ENCODE results near the gene MAP7D1. TPM values are rescaled to one million over a fixed set of nuclear protein-coding genes. Genes with fewer than 3 reads are reported as not detected.

MAP7D1 gene
- polyA plus RNA-seq, 4 donors = 27.1 to 58.6 (median 42.6) TPM

GRCh38 chr1:36125129-36125991, 30.6 kb upstream of the MAP7D1 start, which contains the start of gene COL8A2:
Gene COL8A2, minus strand, starts transcription at chr1:36125222. Its CDS starts 24,980 bp downstream, at chr1:36100242.
- DNase-seq = peak in 1 of 2 donors; percentile 47
- Histone ChIP-seq H3K9me3 (ENCODE audit: control insufficient read depth in 2 of 2, insufficient read depth in 1 of 2, low read depth in 1 of 2, low read length in 1 of 2) (no peaks in the 10 kb centered on the region), H3K36me3 (ENCODE audit: control insufficient read depth in 3 of 3, insufficient read depth in 2 of 3, low read depth in 1 of 3, low read length in 3 of 3) (no peaks in the 10 kb centered on the region), H3K4me1 (ENCODE audit: control insufficient read depth in 3 of 3, insufficient read depth in 2 of 3, low read depth in 1 of 3, low read length in 2 of 3) (peaks cover 0 to 16% (median 0%) of the 10 kb centered on the region in 3 donors), H3K27me3 (ENCODE audit: control insufficient read depth in 3 of 3, insufficient read depth in 3 of 3, low read length in 3 of 3) (peaks cover 3 to 44% (median 8%) of the 10 kb centered on the region in 3 donors), H3K27ac (ENCODE audit: low read depth in 1 of 3, low read length in 2 of 3) (no peak within 1 kb of the TSS), H3K4me3 (ENCODE audit: low read depth in 1 of 3, low read length in 3 of 3) (peak within 1 kb of the TSS in 1 of 3 donors; percentile 39)
- 9 to 14% (median 11%) methylated on average over 53 to 77 of the region's 77 CpGs for WGBS, 3 donors
- no peak for FAIRE-seq

- Histone ChIP-seq H3K4me1 (ENCODE audit: control insufficient read depth in 3 of 3, insufficient read depth in 2 of 3, low read depth in 1 of 3, low read length in 2 of 3) (peaks cover 0 to 16% (median 0%) of the 10 kb centered on the region in 3 donors), H3K36me3 (ENCODE audit: control insufficient read depth in 3 of 3, insufficient read depth in 2 of 3, low read depth in 1 of 3, low read length in 3 of 3) (no peaks in the 10 kb centered on the region), H3K4me3 (ENCODE audit: low read depth in 1 of 3, low read length in 3 of 3) (no peak overlapping the region), H3K27me3 (ENCODE audit: control insufficient read depth in 3 of 3, insufficient read depth in 3 of 3, low read length in 3 of 3) (peaks cover 3 to 44% (median 8%) of the 10 kb centered on the region in 3 donors), H3K9me3 (ENCODE audit: control insufficient read depth in 2 of 2, insufficient read depth in 1 of 2, low read depth in 1 of 2, low read length in 1 of 2) (no peaks in the 10 kb centered on the region), H3K27ac (ENCODE audit: low read depth in 1 of 3, low read length in 2 of 3) (no peak overlapping the region)
- DNase-seq (no peak), FAIRE-seq (no peak)
- WGBS, 3 donors = 71 to 85% (median 84%) methylated on average over 21 of the region's 21 CpGs
Measured at GRCh38 chr1:36126005-36126716, 29.8 kb upstream of the MAP7D1 start.

- 49 to 55% (median 52%) methylated on average over 4 to 7 of the region's 7 CpGs for WGBS, 3 donors
- Histone ChIP-seq H3K9me3 (ENCODE audit: control insufficient read depth in 2 of 2, insufficient read depth in 1 of 2, low read depth in 1 of 2, low read length in 1 of 2) (no peaks in the 10 kb centered on the region), H3K27ac (ENCODE audit: low read depth in 1 of 3, low read length in 2 of 3) (no peak overlapping the region), H3K27me3 (ENCODE audit: control insufficient read depth in 3 of 3, insufficient read depth in 3 of 3, low read length in 3 of 3) (peaks cover 3 to 41% (median 8%) of the 10 kb centered on the region in 3 donors), H3K4me1 (ENCODE audit: control insufficient read depth in 3 of 3, insufficient read depth in 2 of 3, low read depth in 1 of 3, low read length in 2 of 3) (peaks cover 0 to 16% (median 0%) of the 10 kb centered on the region in 3 donors), H3K4me3 (ENCODE audit: low read depth in 1 of 3, low read length in 3 of 3) (no peak overlapping the region), H3K36me3 (ENCODE audit: control insufficient read depth in 3 of 3, insufficient read depth in 2 of 3, low read depth in 1 of 3, low read length in 3 of 3) (no peaks in the 10 kb centered on the region)
- DNase-seq (no peak), FAIRE-seq (no peak)
Measured at GRCh38 chr1:36126797-36127500, 29.0 kb upstream of the MAP7D1 start.

- no peak for FAIRE-seq
- H3K27ac ChIP-seq (ENCODE audit: low read depth in 1 of 3, low read length in 2 of 3) = no peak overlapping the region
- H3K36me3 ChIP-seq (ENCODE audit: control insufficient read depth in 3 of 3, insufficient read depth in 2 of 3, low read depth in 1 of 3, low read length in 3 of 3) = no peaks in the 10 kb centered on the region
- no peaks in the 10 kb centered on the region for H3K9me3 ChIP-seq (ENCODE audit: control insufficient read depth in 2 of 2, insufficient read depth in 1 of 2, low read depth in 1 of 2, low read length in 1 of 2)
- no peak overlapping the region for H3K4me3 ChIP-seq (ENCODE audit: low read depth in 1 of 3, low read length in 3 of 3)
- H3K4me1 ChIP-seq (ENCODE audit: control insufficient read depth in 3 of 3, insufficient read depth in 2 of 3, low read depth in 1 of 3, low read length in 2 of 3) = peaks cover 0 to 21% (median 0%) of the 10 kb centered on the region in 3 donors
- peak in 1 of 2 donors; percentile 50 for DNase-seq
- peaks cover 3 to 29% (median 8%) of the 10 kb centered on the region in 3 donors for H3K27me3 ChIP-seq (ENCODE audit: control insufficient read depth in 3 of 3, insufficient read depth in 3 of 3, low read length in 3 of 3)
- 68 to 83% (median 76%) methylated on average over 11 of the region's 11 CpGs for WGBS, 3 donors
Measured at GRCh38 chr1:36128126-36128904, 27.6 kb upstream of the MAP7D1 start.

GRCh38 chr1:36128905-36129206, 27.1 kb upstream of the MAP7D1 start:
- no peaks in the 10 kb centered on the region for H3K36me3 ChIP-seq (ENCODE audit: control insufficient read depth in 3 of 3, insufficient read depth in 2 of 3, low read depth in 1 of 3, low read length in 3 of 3)
- H3K9me3 ChIP-seq (ENCODE audit: control insufficient read depth in 2 of 2, insufficient read depth in 1 of 2, low read depth in 1 of 2, low read length in 1 of 2) = no peaks in the 10 kb centered on the region
- WGBS, 3 donors = 75 to 85% (median 84%) methylated on average over 3 of the region's 3 CpGs
- peaks cover 0 to 24% (median 0%) of the 10 kb centered on the region in 3 donors for H3K4me1 ChIP-seq (ENCODE audit: control insufficient read depth in 3 of 3, insufficient read depth in 2 of 3, low read depth in 1 of 3, low read length in 2 of 3)
- no peak overlapping the region for H3K4me3 ChIP-seq (ENCODE audit: low read depth in 1 of 3, low read length in 3 of 3)
- H3K27ac ChIP-seq (ENCODE audit: low read depth in 1 of 3, low read length in 2 of 3) = no peak overlapping the region
- FAIRE-seq = no peak
- peaks cover 3 to 24% (median 8%) of the 10 kb centered on the region in 3 donors for H3K27me3 ChIP-seq (ENCODE audit: control insufficient read depth in 3 of 3, insufficient read depth in 3 of 3, low read length in 3 of 3)
- DNase-seq = no peak

- no peak overlapping the region for H3K27ac ChIP-seq (ENCODE audit: low read depth in 1 of 3, low read length in 2 of 3)
- no peaks in the 10 kb centered on the region for H3K27me3 ChIP-seq (ENCODE audit: control insufficient read depth in 3 of 3, insufficient read depth in 3 of 3, low read length in 3 of 3)
- FAIRE-seq (no peak), DNase-seq (no peak)
- WGBS, 3 donors = 66 to 73% (median 69%) methylated on average over 3 of the region's 3 CpGs
- peaks cover 0 to 31% (median 0%) of the 10 kb centered on the region in 3 donors for H3K4me1 ChIP-seq (ENCODE audit: control insufficient read depth in 3 of 3, insufficient read depth in 2 of 3, low read depth in 1 of 3, low read length in 2 of 3)
- H3K4me3 ChIP-seq (ENCODE audit: low read depth in 1 of 3, low read length in 3 of 3) = no peak overlapping the region
- H3K36me3 ChIP-seq (ENCODE audit: control insufficient read depth in 3 of 3, insufficient read depth in 2 of 3, low read depth in 1 of 3, low read length in 3 of 3) = peaks cover under 1 to 12% (median 5%) of the 10 kb centered on the region in 3 donors
- no peaks in the 10 kb centered on the region for H3K9me3 ChIP-seq (ENCODE audit: control insufficient read depth in 2 of 2, insufficient read depth in 1 of 2, low read depth in 1 of 2, low read length in 1 of 2)
Measured at GRCh38 chr1:36132029-36132428, 23.9 kb upstream of the MAP7D1 start.

- Histone ChIP-seq H3K36me3 (ENCODE audit: control insufficient read depth in 3 of 3, insufficient read depth in 2 of 3, low read depth in 1 of 3, low read length in 3 of 3) (peaks cover 14 to 24% (median 15%) of the 10 kb centered on the region in 3 donors), H3K9me3 (ENCODE audit: control insufficient read depth in 2 of 2, insufficient read depth in 1 of 2, low read depth in 1 of 2, low read length in 1 of 2) (no peaks in the 10 kb centered on the region), H3K4me3 (ENCODE audit: low read depth in 1 of 3, low read length in 3 of 3) (no peak overlapping the region), H3K27me3 (ENCODE audit: control insufficient read depth in 3 of 3, insufficient read depth in 3 of 3, low read length in 3 of 3) (no peaks in the 10 kb centered on the region), H3K4me1 (ENCODE audit: control insufficient read depth in 3 of 3, insufficient read depth in 2 of 3, low read depth in 1 of 3, low read length in 2 of 3) (peaks cover 0 to 17% (median 0%) of the 10 kb centered on the region in 3 donors), H3K27ac (ENCODE audit: low read depth in 1 of 3, low read length in 2 of 3) (peak overlapping the region in 1 of 3 donors; percentile 35)
- WGBS, 3 donors = 13 to 64% (median 35%) methylated on average over 3 of the region's 3 CpGs
- no peak for FAIRE-seq
- DNase-seq = peak; percentile 91 to 98
Measured at GRCh38 chr1:36133484-36133883, 22.5 kb upstream of the MAP7D1 start.

Measured in small intestine (tissue), 7 donors.